SK-N-MC (cell line): ENCODE measurements around the gene FOXA3.

Experiments used
- EZH2 ChIP-seq: fragments of 200-600 bp; sonication (generic); IDR thresholded peaks from one replicate; pipeline ENCODE4 v1.6.1; 2017; ENCODE audit warnings: antibody characterized with exemption
- FOXP2 ChIP-seq: optimal IDR thresholded peaks from 2 replicates; pipeline ENCODE3; 2011; ENCODE audit warnings: mild to moderate bottlenecking, moderate library complexity; ENCODE audit not compliant: insufficient read depth; ENCODE audit errors: extremely low read length, control extremely low read depth
- POLR2AphosphoS5 ChIP-seq: IDR thresholded peaks from 2 replicates; pipeline ENCODE4 v1.6.1; 2012; ENCODE audit warnings: mild to moderate bottlenecking, low read depth, low read length, borderline replicate concordance

GRCh38 chr19:45874620-45874966 lies 10.5 kb downstream of the FOXA3 start:
- TF ChIP-seq POLR2AphosphoS5 (no peak), EZH2 (no peak), FOXP2 (no peak)
